Nephron progenitor cell (in vitro differentiated cells): Measurements from ENCODE around the gene KRT222.

Experiments
- DNase-seq: peaks from one replicate; pipeline ENCODE4 v3.0.0; 2021
- H3K27ac Mint-ChIP-seq: 2 replicates; pipeline ENCODE4 v1.8.0; 2021; ENCODE audit warnings: mild to moderate bottlenecking, moderate library complexity, mixed read lengths
- H3K27me3 Mint-ChIP-seq: 2 replicates; pipeline ENCODE4 v1.8.0; 2021; ENCODE audit warnings: mild to moderate bottlenecking, low read depth, mixed read lengths; ENCODE audit not compliant: poor library complexity
- H3K36me3 Mint-ChIP-seq: 2 replicates; pipeline ENCODE4 v1.8.0; 2021; ENCODE audit warnings: low read depth, mixed read lengths
- H3K4me1 Mint-ChIP-seq: 2 replicates; pipeline ENCODE4 v1.8.0; 2021; ENCODE audit warnings: mixed read lengths
- H3K4me3 Mint-ChIP-seq: 2 replicates; pipeline ENCODE4 v1.8.0; 2021; ENCODE audit warnings: mild to moderate bottlenecking, moderate library complexity, mixed read lengths
- H3K9me3 Mint-ChIP-seq: 2 replicates; pipeline ENCODE4 v1.8.0; 2021; ENCODE audit warnings: mild to moderate bottlenecking, moderate library complexity, mixed read lengths
- CTCF ChIP-seq: fragments of 200-600 bp; sonication (generic); IDR thresholded peaks from 2 replicates; pipeline ENCODE4 v1.5.0; 2021; ENCODE audit warnings: antibody characterized with exemption

KRT222 gene

GRCh38 chr17:40618754-40619625 is 46.0 kb downstream of the KRT222 start:
- Mint-ChIP-seq H3K4me1 (peaks cover 12% of the 10 kb centered on the region), H3K27ac (no peak overlapping the region), H3K27me3 (peaks cover 42% of the 10 kb centered on the region), H3K36me3 (no peaks in the 10 kb centered on the region), H3K4me3 (no peak overlapping the region), H3K9me3 (no peaks in the 10 kb centered on the region)
- no peak for DNase-seq
- no peak for TF ChIP-seq CTCF

GRCh38 chr17:40617678-40618240 is 47.2 kb downstream of the KRT222 start:
- Mint-ChIP-seq H3K36me3 (no peaks in the 10 kb centered on the region), H3K27ac (no peak overlapping the region), H3K9me3 (no peaks in the 10 kb centered on the region), H3K4me1 (peaks cover 12% of the 10 kb centered on the region), H3K27me3 (peaks cover 48% of the 10 kb centered on the region), H3K4me3 (no peak overlapping the region)
- DNase-seq, result no peak
- TF ChIP-seq CTCF, result no peak

GRCh38 chr17:40616592-40616991 is 48.4 kb downstream of the KRT222 start:
- Mint-ChIP-seq H3K9me3 (no peaks in the 10 kb centered on the region), H3K36me3 (no peaks in the 10 kb centered on the region), H3K27me3 (peaks cover 53% of the 10 kb centered on the region), H3K4me1 (peaks cover 12% of the 10 kb centered on the region), H3K4me3 (no peak overlapping the region), H3K27ac (peak overlapping the region; percentile 39)
- no peak for TF ChIP-seq CTCF
- no peak for DNase-seq

- Mint-ChIP-seq H3K27me3 (peaks cover 52% of the 10 kb centered on the region), H3K9me3 (no peaks in the 10 kb centered on the region), H3K36me3 (no peaks in the 10 kb centered on the region), H3K4me1 (peaks cover 12% of the 10 kb centered on the region), H3K27ac (no peak overlapping the region), H3K4me3 (no peak overlapping the region)
- DNase-seq, result no peak
- peak; percentile 2 for TF ChIP-seq CTCF
Measured at GRCh38 chr17:40615841-40616476, 49.0 kb downstream of the KRT222 start.

- TF ChIP-seq CTCF, result peak; percentile 45
- Mint-ChIP-seq H3K36me3 (no peaks in the 10 kb centered on the region), H3K9me3 (no peaks in the 10 kb centered on the region), H3K4me3 (no peak overlapping the region), H3K4me1 (peaks cover 12% of the 10 kb centered on the region), H3K27me3 (peaks cover 47% of the 10 kb centered on the region), H3K27ac (no peak overlapping the region)
- peak; percentile 44 for DNase-seq
Measured at GRCh38 chr17:40615068-40615840, 49.7 kb downstream of the KRT222 start.
